K562 (cell line): Measurements from ENCODE around the gene HCN3. TPM values are rescaled to one million over a fixed set of nuclear protein-coding genes. Genes with fewer than 3 reads are reported as not detected.

Source experiments
- ATAC-seq: fragments of 200-7000 bp; cut with Tn5 transposase; 3 replicates; pipeline ENCODE4 v1.9.1; 2020; ENCODE audit warnings: moderate library complexity
- BruUV-seq: library from RNA; stranded (reverse); fragments of 400-500 nt; replicated peaks from 2 replicates; lab custom pipeline; 2021; lab: Mats Ljungman, UMichigan
- CTCF ChIA-PET: fragments of 300-600 bp; formaldehyde crosslinking; extraction: SDS; loops from one replicate; lab custom pipeline; 2021; ENCODE audit warnings: low intra/inter-chr PET ratio; lab: Yijun Ruan, JAX
- POLR2A ChIA-PET: fragments of 300-600, 350-650 bp; sonication (Branson Sonifier 250); formaldehyde crosslinking; extraction: SDS; loops from one replicate; lab custom pipeline; 2021; ENCODE audit warnings: antibody characterized with exemption, inconsistent platforms; lab: Yijun Ruan, JAX
- DNase-seq, 4 experiments: peaks; one replicate each; pipeline versions ENCODE4 v3.0.0 to v3.0.0-alpha.2; 2011 to 2018; ENCODE audit warnings: low spot score in 3 of 4, mixed read lengths in 3 of 4; ENCODE audit errors: extremely low read depth in 1 of 4
- FAIRE-seq: peaks from 2 replicates; lab custom pipeline; 2011; peaks lifted over from hg19 to GRCh38; lab: Jason Lieb, UNC
- H2AFZ ChIP-seq: 2 replicates; pipeline ENCODE4 v1.6.0; 2011; ENCODE audit warnings: low read depth, low read length, control low read depth, inconsistent platforms
- H3K27ac ChIP-seq: fragments of 200-600 bp; 3 replicates; pipeline ENCODE4 v1.8.0; 2011; ENCODE audit warnings: low read depth, mild to moderate bottlenecking, control low read depth, inconsistent platforms, low read length, moderate library complexity, mixed read lengths; ENCODE audit errors: extremely low read depth
- H3K27me3 ChIP-seq, 2 experiments: fragments of 300-600 bp in 1 of 2; 2 replicates in 1 of 2; 3 replicates in 1 of 2; pipeline versions ENCODE4 v1.6.0 to v1.8.0; 2011; ENCODE audit warnings: inconsistent platforms in 2 of 2, low read length in 2 of 2, mild to moderate bottlenecking in 1 of 2, mixed read lengths in 1 of 2, moderate library complexity in 1 of 2; ENCODE audit not compliant: control insufficient read depth in 2 of 2, insufficient read depth in 2 of 2
- H3K36me3 ChIP-seq: fragments of 300-600 bp; 3 replicates; pipeline ENCODE4 v1.8.0; 2011; ENCODE audit warnings: mild to moderate bottlenecking, low read length, inconsistent platforms; ENCODE audit not compliant: control insufficient read depth, insufficient read depth
- H3K4me1 ChIP-seq, 2 experiments: fragments of 200-600 bp in 1 of 2; replicated peaks in 1 of 2; 2 replicates in 1 of 2; 3 replicates in 1 of 2; pipeline versions ENCODE4 v1.5.1 to v1.8.0; 2011; ENCODE audit warnings: inconsistent platforms in 2 of 2, low read length in 2 of 2, mild to moderate bottlenecking in 1 of 2, mixed read lengths in 1 of 2, moderate library complexity in 1 of 2; ENCODE audit not compliant: control insufficient read depth in 2 of 2, insufficient read depth in 2 of 2
- H3K4me2 ChIP-seq: 2 replicates; pipeline ENCODE4 v1.6.1; 2011; ENCODE audit warnings: low read length, control low read depth, inconsistent platforms, mixed read lengths; ENCODE audit not compliant: insufficient read depth
- H3K4me3 ChIP-seq: fragments of 200-600 bp; sonication (generic), shearing (Covaris generic); 2 replicates; pipeline ENCODE4 v1.5.1; 2016; ENCODE audit warnings: control low read depth, inconsistent platforms
- H3K79me2 ChIP-seq: fragments of 200-600 bp; 3 replicates; pipeline ENCODE4 v1.8.0; 2011; ENCODE audit warnings: low read length, inconsistent platforms; ENCODE audit not compliant: control insufficient read depth, insufficient read depth
- H3K9ac ChIP-seq, 2 experiments: 2 replicates each; pipeline versions ENCODE4 v1.6.0 to v1.6.1; 2011; ENCODE audit warnings: low read depth in 2 of 2, low read length in 2 of 2, control low read depth in 1 of 2, inconsistent platforms in 1 of 2, mild to moderate bottlenecking in 1 of 2, mixed read lengths in 1 of 2; ENCODE audit not compliant: insufficient read depth in 1 of 2
- H3K9me1 ChIP-seq: one replicate; pipeline ENCODE4 v1.6.0; 2011; ENCODE audit warnings: inconsistent platforms, mild to moderate bottlenecking, low read length, moderate library complexity; ENCODE audit not compliant: control insufficient read depth, insufficient read depth
- H3K9me3 ChIP-seq: replicated peaks from 2 replicates; pipeline ENCODE4 v1.5.1; 2011; ENCODE audit warnings: low read depth, low read length, inconsistent platforms; ENCODE audit not compliant: control insufficient read depth, insufficient read depth
- H4K20me1 ChIP-seq: replicated peaks from 2 replicates; pipeline ENCODE4 v1.6.1; 2011; ENCODE audit warnings: low read length, inconsistent platforms, mixed read lengths; ENCODE audit not compliant: control insufficient read depth, insufficient read depth
- CHD1 ChIP-seq: fragments of 200-600 bp; sonication (generic); IDR thresholded peaks from one replicate; pipeline ENCODE4 v1.6.1; 2012; ENCODE audit warnings: mild to moderate bottlenecking, moderate library complexity, low read length, inconsistent platforms
- HNRNPL ChIP-seq: fragments of 200-400 bp; formaldehyde crosslinking; IDR thresholded peaks from 2 replicates; pipeline ENCODE4 v1.6.1; 2017; ENCODE audit warnings: low read depth, mild to moderate bottlenecking, low read length
- ILF3 ChIP-seq: fragments of 450-650 bp; IDR thresholded peaks from 2 replicates; pipeline ENCODE4 v1.6.1; 2018; ENCODE audit warnings: antibody characterized with exemption, mild to moderate bottlenecking, moderate library complexity, borderline replicate concordance
- LARP7 ChIP-seq: fragments of 450-650 bp; IDR thresholded peaks from 2 replicates; pipeline ENCODE4 v1.6.1; 2016
- MCM2 ChIP-seq: fragments of 450-650 bp; IDR thresholded peaks from 2 replicates; pipeline ENCODE4 v1.6.1; 2017; ENCODE audit warnings: low read depth, mild to moderate bottlenecking
- NCOA1 ChIP-seq: fragments of 450-650 bp; IDR thresholded peaks from 2 replicates; pipeline ENCODE4 v1.6.1; 2016; ENCODE audit warnings: low read depth
- PHF20 ChIP-seq: fragments of 450-650 bp; IDR thresholded peaks from 2 replicates; pipeline ENCODE4 v1.6.1; 2018; ENCODE audit not compliant: partially characterized antibody
- POLR2AphosphoS2 ChIP-seq: IDR thresholded peaks from 2 replicates; pipeline ENCODE4 v1.6.1; 2012; ENCODE audit warnings: low read length, improper control_type of control experiment
- RBM34 ChIP-seq: fragments of 200-400 bp; formaldehyde crosslinking; IDR thresholded peaks from 2 replicates; pipeline ENCODE4 v1.6.1; 2018; ENCODE audit warnings: low read length, borderline replicate concordance; ENCODE audit not compliant: insufficient read depth
- RNF2 ChIP-seq: sonication (generic); IDR thresholded peaks from 2 replicates; pipeline ENCODE4 v1.6.1; 2016
- RUNX1 ChIP-seq: sonication (generic); IDR thresholded peaks from 2 replicates; pipeline ENCODE4 v1.6.1; 2016; ENCODE audit warnings: antibody characterized with exemption, low read depth
- SIN3B ChIP-seq: fragments of 450-650 bp; IDR thresholded peaks from 2 replicates; pipeline ENCODE4 v1.6.1; 2017; ENCODE audit warnings: low read depth, mild to moderate bottlenecking, moderate library complexity
- SRSF7 ChIP-seq: fragments of 200-400 bp; formaldehyde crosslinking; optimal IDR thresholded peaks from 2 replicates; pipeline ENCODE3; 2017; ENCODE audit warnings: mild to moderate bottlenecking, low read depth, low read length
- TAL1 ChIP-seq: fragments of 450-650 bp; IDR thresholded peaks from 2 replicates; pipeline ENCODE4 v1.6.1; 2016; ENCODE audit warnings: mild to moderate bottlenecking
- TCF7 ChIP-seq: sonication (generic); IDR thresholded peaks from 2 replicates; pipeline ENCODE4 v1.6.1; 2016; ENCODE audit warnings: antibody characterized with exemption, borderline replicate concordance
- WGBS: fragments of 100-300 bp; shearing (Covaris generic); methylation state at CpG from one replicate; pipeline ENCODE4 v1.1.6; 2016; ENCODE audit warnings: low coverage, mixed read lengths; ENCODE audit not compliant: insufficient coverage; ENCODE audit errors: missing lambda C conversion rate; 5-methylcytosine and 5-hydroxymethylcytosine counted together
- in situ Hi-C: fragments of 300-500 bp; cut with MboI; formaldehyde crosslinking; loops from 4 replicates; pipeline ENCODE4 v1.15.0; 2018; ENCODE audit warnings: inconsistent platforms, mixed read lengths
- intact Hi-C: fragments of 100-400 bp; cut with micrococcal nuclease; formaldehyde crosslinking; loops from 2 replicates; pipeline ENCODE4 v1.14.2; 2022
- polyA plus RNA-seq, 8 experiments: library from polyadenylated mRNA; depleted of rRNA in 4 of 8; stranded (reverse) in 5 of 8; unstranded in 3 of 8; fragments of >200 nt; fragmentation: Nextera tagmentation in 2 of 8; fragmentation: Illumina TruSeq in 1 of 8; extraction: Ambion mirVana in 2 of 8; extraction: Trizol in 1 of 8; gene quantifications; 2 replicates each; pipeline versions ENCODE4 v1.2.1 to v1.2.3, GENCODE V29; 2011 to 2014; ENCODE audit warnings: inconsistent platforms in 1 of 8, missing spikeins in 1 of 8
- total RNA-seq, 7 experiments: library from RNA; depleted of rRNA in 6 of 7; stranded (reverse); fragments of >200 nt in 6 of 7; fragmentation: Illumina TruSeq in 2 of 7; extraction: Trizol in 2 of 7; gene quantifications; 2 replicates each; pipeline versions ENCODE4 v1.2.1 to v1.2.3, GENCODE V29; 2011 to 2021; ENCODE audit warnings: low replicate concordance in 1 of 7
- TF ChIP-seq, protein P1 (sequence below): fragments of 450-650 bp; formaldehyde crosslinking; conservative IDR thresholded peaks from 2 replicates; pipeline ENCODE4 v1.4.0; 2022; ENCODE audit warnings: mild to moderate bottlenecking, missing genetic modification characterization
- TF ChIP-seq, protein P2 (sequence below), 2 experiments: fragments of 200-800 bp in 1 of 2; sonication (Bioruptor generic) in 1 of 2; sonication (generic) in 1 of 2; formaldehyde crosslinking in 1 of 2; IDR thresholded peaks in 1 of 2; conservative IDR thresholded peaks in 1 of 2; 2 replicates each; pipeline versions ENCODE4 v1.5.0 to v1.6.1; 2016 to 2020; ENCODE audit warnings: missing compliant biosample characterization in 1 of 2, missing genetic modification characterization in 1 of 2, missing genetic modification reagents in 1 of 2

The HCN3 gene
- total and polyA plus RNA-seq, 9 of the 15 experiments (the other 6 are each of a cell fraction or from before 2014, with no cell fraction given), result 0.91 to 9.7 (median 3.9) TPM

DNA sequence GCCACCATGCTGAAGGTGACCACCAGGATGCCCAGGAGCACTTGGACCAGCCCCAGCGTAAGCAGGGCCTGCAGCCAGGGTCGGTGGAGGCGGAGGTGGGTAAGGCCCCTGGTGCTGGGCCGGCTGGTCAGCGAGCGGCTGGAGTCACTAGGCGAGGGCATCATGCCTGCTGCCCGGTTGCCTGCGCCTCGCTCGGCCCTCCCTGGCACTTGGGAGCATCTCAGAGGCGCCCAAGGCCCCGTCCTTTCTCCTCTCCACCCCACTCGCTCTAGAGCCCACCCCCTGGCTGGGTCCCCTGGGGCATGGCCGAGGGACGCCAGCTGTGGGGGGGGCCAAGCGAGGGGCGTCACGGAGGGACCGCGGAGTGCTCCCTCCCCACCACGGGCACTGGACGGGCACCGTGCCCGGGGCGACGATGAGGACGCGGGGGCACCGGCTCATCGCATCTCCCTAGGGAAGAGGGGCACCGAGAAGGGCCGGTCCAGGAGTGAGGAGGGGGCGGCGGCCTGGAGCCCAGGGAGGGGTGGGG, 22.5 kb upstream of the HCN3 start:
- ATAC-seq (no peak), DNase-seq (no peak), FAIRE-seq (no peak)
- in situ Hi-C loops, result loop anchor here (10.0 kb wide), 1 partner anchor 340 kb away; no protein-coding TSS in a partner anchor
- Histone ChIP-seq H3K9me3 (no peaks in the 10 kb centered on the region), H3K27me3 (no peaks in the 10 kb centered on the region), H3K36me3 (peaks cover 40% of the 10 kb centered on the region; the same call in 2 of the 3 replicates), H3K4me1 (peaks cover 25 to 48% of the 10 kb centered on the region in 2 experiments), H2AFZ (peak overlapping the region; percentile 93), H3K4me2 (peak overlapping the region; percentile 81), H4K20me1 (no peaks in the 10 kb centered on the region), H3K27ac (peak overlapping the region; percentile 65), H3K9me1 (no peaks in the 10 kb centered on the region), H3K9ac (peak overlapping the region; percentile 75 to 97), H3K79me2 (peaks cover 18% of the 10 kb centered on the region), H3K4me3 (peak overlapping the region; percentile 58)
- CTCF ChIA-PET, result no interaction called here
- 30% methylated on average over 21 of the region's 35 CpGs for WGBS
- intact Hi-C loops, result loop anchor here (5.0 to 10.0 kb wide), 2 partner anchors 250 to 338 kb away; no protein-coding TSS in a partner anchor
- POLR2A ChIA-PET, result interaction anchor here (0.7 to 2.1 kb wide), 5 partner anchors 9 to 66 kb away, joined by 3 to 9 read pairs (median 3); partner anchors contain the start of gene RUSC1
- no TSS peak for BruUV-seq
- TF ChIP-seq SRSF7 (no peak), MCM2 (no peak), RUNX1 (no peak), RNF2 (no peak), POLR2AphosphoS2 (no peak), HNRNPL (peak; percentile 69; the same call in 1 of the 2 replicates), TCF7 (no peak), RBM34 (0 out of 2 replicates have a peak, but pooled peaks have one; percentile 11), PHF20 (no peak), SIN3B (no peak), NCOA1 (no peak), ILF3 (no peak), TAL1 (no peak), CHD1 (peak; percentile 63), LARP7 (no peak)
- TF ChIP-seq, protein P1, sequence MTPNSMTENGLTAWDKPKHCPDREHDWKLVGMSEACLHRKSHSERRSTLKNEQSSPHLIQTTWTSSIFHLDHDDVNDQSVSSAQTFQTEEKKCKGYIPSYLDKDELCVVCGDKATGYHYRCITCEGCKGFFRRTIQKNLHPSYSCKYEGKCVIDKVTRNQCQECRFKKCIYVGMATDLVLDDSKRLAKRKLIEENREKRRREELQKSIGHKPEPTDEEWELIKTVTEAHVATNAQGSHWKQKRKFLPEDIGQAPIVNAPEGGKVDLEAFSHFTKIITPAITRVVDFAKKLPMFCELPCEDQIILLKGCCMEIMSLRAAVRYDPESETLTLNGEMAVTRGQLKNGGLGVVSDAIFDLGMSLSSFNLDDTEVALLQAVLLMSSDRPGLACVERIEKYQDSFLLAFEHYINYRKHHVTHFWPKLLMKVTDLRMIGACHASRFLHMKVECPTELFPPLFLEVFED (CRISPR knock-in tag), result no peak
- TF ChIP-seq, protein P2, sequence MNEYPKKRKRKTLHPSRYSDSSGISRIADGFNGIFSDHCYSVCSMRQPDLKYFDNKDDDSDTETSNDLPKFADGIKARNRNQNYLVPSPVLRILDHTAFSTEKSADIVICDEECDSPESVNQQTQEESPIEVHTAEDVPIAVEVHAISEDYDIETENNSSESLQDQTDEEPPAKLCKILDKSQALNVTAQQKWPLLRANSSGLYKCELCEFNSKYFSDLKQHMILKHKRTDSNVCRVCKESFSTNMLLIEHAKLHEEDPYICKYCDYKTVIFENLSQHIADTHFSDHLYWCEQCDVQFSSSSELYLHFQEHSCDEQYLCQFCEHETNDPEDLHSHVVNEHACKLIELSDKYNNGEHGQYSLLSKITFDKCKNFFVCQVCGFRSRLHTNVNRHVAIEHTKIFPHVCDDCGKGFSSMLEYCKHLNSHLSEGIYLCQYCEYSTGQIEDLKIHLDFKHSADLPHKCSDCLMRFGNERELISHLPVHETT (CRISPR knock-in tag; conservative IDR thresholded peaks at IDR 0.05 in 1 of 2, IDR thresholded peaks at IDR 0.05 in 1 of 2), result no peak
